T47D (cell line): ENCODE data around the gene IMPDH2.

ENCODE experiments used
- DNase-seq, 2 experiments: peaks; one replicate each; pipeline versions ENCODE4 v3.0.0 to v3.0.0-alpha.2; 2011 to 2012; ENCODE audit warnings: low read depth in 1 of 2, low spot score in 1 of 2
- JUND ChIP-seq: IDR thresholded peaks from 2 replicates; pipeline ENCODE4 v1.6.1; 2012; ENCODE audit warnings: low read depth
- in situ Hi-C: cut with HindIII; loops from 2 replicates; pipeline ENCODE4 v1.10.0; 2016; ENCODE audit warnings: low sequenced_read_pairs, low pct_unique_long_range_greater_than_20kb

Gene IMPDH2

DNA sequence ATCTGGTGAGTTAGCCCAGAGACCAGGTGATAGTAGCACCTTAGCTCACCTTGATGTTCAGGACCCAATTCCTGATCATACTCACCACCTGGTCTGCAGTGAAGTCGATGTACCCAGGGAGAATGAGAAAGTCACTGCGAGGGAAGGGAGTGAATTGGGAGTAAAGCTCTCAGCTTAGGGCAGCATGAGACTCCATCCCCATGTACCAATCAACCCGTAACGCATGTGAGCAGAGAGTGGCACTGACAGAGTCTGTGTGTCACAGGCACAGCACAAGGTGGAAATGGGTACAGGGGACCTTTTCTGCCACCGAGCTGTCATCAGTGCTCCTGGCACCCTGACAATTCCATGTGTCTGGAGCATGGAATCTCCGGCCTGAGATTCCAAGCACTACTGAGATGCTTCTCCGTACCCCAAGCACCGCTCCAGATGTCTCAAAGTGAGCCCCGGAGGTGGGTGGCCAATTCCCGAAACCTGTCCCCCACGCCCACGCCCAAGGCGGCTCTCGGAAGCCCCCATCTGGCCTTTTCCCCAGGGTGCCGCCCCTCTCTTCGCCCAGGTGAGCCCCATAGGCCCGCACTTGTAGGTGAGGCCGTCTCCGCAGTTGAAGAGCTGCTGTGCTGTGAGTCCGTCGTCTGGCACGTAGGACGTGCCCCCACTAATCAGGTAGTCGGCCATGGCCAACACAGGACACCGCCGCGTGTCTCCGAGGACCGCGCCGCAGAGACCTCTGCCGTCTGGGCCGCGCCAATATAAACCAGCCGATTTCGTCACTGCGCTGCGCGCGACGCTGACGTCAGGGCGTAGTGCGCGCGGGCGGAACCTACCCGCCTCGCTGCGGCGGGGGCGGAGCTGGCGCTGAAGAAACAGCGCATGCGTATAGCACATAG is at the start of gene IMPDH2:
TSS of gene IMPDH2 (minus strand) at position 726 of the 890 bp plus-strand sequence. CDS start at position 678, 48 bp downstream.
- peak in 1 of 2 experiments; percentile 93 for DNase-seq
- no peak for TF ChIP-seq JUND
- in situ Hi-C loops = no loop called here

- in situ Hi-C loops = no loop called here
- TF ChIP-seq JUND = no peak
- DNase-seq = no peak
Observed at GRCh38 chr3:49076646-49077045, 47.4 kb upstream of the IMPDH2 start.

- in situ Hi-C loops = no loop called here
- no peak for DNase-seq
- TF ChIP-seq JUND = no peak
Observed at GRCh38 chr3:49076116-49076515, 46.9 kb upstream of the IMPDH2 start.

DNA sequence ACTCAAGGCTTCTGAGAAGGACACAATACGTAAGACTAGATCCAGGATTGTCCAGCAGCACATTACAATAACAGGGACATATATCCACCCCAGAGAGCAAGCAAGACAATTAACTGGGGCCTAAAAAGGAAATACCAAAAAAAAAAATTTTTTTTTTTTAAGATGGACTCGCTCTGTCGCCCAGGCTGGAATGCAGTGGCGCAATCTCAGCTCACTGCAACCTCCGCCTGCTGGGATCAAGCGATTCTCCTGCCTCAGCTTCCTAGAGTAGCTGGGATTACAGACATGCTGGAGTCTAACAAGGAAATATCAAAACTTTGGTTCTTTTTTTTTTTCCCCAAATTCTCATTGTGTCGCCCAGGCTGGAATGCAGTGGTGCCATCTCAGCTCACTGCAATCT is 28.8 kb upstream of the IMPDH2 start:
- in situ Hi-C loops = no loop called here
- DNase-seq = no peak
- TF ChIP-seq JUND = no peak

GRCh38 chr3:49057268-49057667 is 28.1 kb upstream of the IMPDH2 start:
- in situ Hi-C loops = no loop called here
- TF ChIP-seq JUND = no peak
- DNase-seq = no peak

GRCh38 chr3:49054344-49054862 is 25.2 kb upstream of the IMPDH2 start:
- no peak for DNase-seq
- TF ChIP-seq JUND = no peak
- in situ Hi-C loops = no loop called here

DNA sequence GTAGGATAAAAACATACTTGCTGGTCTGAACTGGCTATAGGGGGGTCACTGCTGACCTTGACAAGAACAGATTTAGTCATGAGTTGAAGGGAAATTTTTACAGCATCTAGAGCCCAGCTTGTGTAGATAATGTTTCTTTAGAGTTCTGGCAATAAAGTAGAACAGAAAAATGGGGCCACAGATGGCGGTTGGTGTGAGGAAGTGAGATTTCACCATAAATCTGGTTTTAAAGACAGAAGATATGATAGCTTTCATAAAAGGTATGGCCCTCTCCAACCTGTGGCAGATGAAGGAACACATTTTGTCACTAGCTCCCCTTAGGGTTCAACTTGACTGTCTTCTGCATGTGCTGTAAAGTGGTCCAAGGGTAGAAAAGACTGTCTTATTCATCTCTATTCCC is 24.3 kb upstream of the IMPDH2 start:
- DNase-seq = no peak
- no peak for TF ChIP-seq JUND
- in situ Hi-C loops = no loop called here

DNA sequence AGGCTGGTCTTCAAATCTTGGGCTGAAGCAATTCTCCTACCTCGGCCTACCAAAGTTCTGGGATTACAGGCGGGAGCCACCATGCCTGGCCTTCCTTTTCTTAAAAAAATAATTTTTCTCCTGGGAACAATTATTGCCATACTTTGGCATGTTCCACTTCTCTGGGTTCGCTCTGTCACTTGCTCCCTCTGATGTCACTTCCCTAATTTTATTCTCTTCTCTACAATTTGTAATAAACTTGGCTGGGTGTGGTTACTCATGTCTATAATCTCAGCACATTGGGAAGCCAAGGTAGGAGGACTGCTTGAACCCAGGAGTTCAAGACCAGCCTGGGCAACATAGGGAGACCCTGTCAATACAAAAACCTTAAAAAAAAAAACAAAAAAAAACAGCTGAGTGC is 6.1 kb upstream of the IMPDH2 start:
- DNase-seq = no peak
- no peak for TF ChIP-seq JUND
- in situ Hi-C loops = no loop called here

GRCh38 chr3:49034650-49035049 is 5.5 kb upstream of the IMPDH2 start:
- no peak for DNase-seq
- in situ Hi-C loops = no loop called here
- TF ChIP-seq JUND = no peak

- in situ Hi-C loops = no loop called here
- no peak for DNase-seq
- no peak for TF ChIP-seq JUND
Observed at GRCh38 chr3:49032646-49033304, 3.6 kb upstream of the IMPDH2 start.

DNA sequence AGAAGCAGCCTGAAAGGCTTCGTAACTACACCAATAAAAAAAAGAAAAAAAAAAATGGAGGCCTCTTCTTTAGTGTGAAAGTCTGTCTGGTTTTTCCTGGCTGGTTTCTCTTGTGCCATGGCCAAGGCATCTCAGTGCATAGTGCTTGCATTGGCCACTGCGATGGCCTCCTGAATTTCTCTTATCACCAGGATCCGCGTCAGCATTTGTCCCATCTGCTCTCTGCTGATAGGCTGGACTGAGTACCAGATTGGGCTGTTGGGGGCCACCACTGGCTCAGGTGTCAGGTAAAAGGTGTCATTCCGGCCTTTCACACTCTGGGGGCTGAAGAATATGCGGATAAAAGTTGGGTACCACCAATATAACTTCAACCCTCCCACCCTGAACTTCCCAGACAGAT is 1.1 kb upstream of the IMPDH2 start:
- in situ Hi-C loops = no loop called here
- no peak for TF ChIP-seq JUND

GRCh38 chr3:49029563-49029884 is 326 bp upstream of the IMPDH2 start:
- DNase-seq = no peak
- TF ChIP-seq JUND = no peak
- in situ Hi-C loops = no loop called here

More for the DNA sequence above, 1.1 kb upstream of the IMPDH2 start:
- no peak for DNase-seq

GRCh38 chr3:49028298-49028672 is 913 bp downstream of the IMPDH2 start:
- no peak for TF ChIP-seq JUND
- DNase-seq = no peak
- in situ Hi-C loops = no loop called here
